NCI-H69 (cell line): Measurements from ENCODE around the gene TTC27.
"Not testable (repeated sequence)": the region's sequence is repeated elsewhere in the genome, so short reads cannot be mapped to it uniquely, and the experiment has no call there.

Experiments used
- DNase-seq: peaks from one replicate; lab custom pipeline; 2025; lab: John Stamatoyannopoulos, UW

Gene TTC27

DNA sequence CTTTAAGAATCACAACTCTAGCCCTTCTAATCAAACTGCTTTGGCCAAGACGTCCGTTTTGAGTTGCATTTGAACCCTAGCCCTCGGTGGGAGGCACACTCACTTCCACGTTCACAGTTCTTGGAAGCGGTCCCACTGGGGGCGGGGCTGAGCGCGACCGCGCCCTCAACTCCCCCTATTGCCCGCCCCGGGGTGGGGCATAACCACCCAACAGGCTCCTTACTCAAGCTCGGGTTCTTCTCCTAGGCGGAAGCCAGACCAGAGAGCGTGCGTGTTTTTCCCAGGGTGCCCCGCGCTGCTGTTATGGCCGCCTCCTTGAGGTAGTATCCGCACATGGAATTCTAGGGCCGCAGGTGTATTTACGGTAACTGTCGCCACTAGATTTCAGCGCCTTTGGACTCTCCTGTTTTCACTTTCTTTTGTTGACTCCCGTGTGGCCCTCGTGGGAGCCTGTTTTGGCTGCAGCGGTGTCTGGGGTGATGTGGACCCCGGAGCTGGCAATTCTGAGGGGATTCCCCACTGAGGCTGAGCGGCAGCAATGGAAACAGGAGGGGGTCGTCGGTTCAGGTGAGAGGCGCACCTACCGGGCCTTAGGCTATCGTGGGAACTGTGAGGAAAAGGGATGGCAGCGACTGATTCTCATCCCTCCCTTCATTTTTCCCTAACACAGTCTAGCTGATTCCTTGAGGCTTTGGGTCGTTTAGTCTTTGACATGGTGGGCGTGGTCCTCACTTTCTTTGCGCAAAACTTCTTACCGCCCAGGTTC is at the start of gene TTC27:
Gene TTC27, plus strand, starts transcription at position 237 of the 766 bp plus-strand sequence. Its CDS starts 243 bp downstream, at position 480.
- DNase-seq: peak; percentile 95

DNA sequence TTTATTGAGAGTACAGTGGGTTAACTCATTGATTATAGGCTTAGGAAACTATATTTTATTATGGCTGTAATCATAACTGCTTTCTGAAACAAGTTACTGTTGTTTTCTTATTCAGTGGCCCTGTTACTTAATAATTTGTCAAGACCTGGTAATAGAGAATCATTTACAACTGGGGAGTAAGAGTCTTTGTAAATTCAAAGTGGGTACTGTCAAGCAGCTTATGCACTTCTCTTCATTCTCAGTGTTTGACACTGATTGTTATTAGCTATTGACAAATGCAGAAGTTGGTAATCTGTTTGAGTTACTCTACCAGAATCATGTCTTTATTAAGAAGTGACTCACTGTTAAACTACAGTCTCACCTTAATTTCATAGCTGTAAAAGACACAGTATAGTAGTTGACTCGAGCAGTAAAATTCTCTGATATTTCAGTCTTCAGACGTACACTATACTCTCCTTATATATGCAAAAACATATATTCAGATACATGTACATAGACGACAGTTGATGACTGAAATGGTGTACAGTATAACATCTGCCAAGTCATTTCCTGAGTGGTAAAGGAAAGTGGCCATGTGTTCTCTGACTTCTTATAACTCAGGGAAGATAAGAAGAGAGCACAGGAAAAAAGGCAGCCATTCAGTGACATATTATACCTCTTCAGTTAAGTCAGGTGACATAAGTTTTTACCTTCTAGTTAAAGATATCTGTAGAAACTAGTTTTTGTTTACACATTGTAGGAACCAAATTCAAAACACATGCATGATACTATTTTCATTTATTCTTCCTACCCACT is 36.0 kb upstream of the TTC27 start:
- DNase-seq: no peak

DNA sequence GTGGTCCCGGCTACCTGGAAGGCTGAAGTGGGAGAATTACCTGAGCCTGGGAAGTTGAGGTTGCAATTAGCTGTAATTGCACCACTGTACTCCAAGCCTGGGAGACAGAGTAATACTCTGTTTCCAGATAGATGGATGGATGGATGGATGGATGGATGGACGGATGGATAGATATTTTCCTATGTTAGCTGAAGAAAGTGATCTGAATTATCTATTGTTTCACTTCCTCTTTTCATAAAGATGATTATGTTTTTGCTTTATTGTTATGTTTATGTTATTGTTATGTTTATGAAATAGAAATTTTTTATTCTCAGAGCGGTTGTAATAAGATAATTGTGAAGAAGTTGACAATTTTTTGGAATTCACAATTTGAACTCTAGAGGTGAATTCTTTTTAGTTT is 33.3 kb upstream of the TTC27 start:
- no peak for DNase-seq

DNA sequence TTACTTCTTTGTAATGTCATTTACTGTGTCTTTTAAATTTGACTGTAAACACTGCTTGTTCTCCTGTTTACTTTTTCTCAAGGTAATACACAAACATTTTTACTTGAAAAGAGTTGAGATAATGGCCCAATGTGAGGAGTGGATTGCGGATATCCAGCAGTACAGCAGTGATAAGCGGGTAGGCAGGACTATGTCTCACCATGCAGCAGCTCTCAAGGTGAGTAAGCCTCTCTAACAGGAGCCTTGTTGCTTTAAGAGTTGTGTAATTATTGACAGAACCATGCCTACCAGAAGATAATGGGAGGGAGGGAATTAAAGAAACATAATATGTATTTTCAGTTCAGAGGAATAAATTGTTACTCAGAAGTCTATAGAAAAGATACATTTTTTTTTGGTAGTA is 16.5 kb upstream of the TTC27 start:
- DNase-seq: no peak

DNA sequence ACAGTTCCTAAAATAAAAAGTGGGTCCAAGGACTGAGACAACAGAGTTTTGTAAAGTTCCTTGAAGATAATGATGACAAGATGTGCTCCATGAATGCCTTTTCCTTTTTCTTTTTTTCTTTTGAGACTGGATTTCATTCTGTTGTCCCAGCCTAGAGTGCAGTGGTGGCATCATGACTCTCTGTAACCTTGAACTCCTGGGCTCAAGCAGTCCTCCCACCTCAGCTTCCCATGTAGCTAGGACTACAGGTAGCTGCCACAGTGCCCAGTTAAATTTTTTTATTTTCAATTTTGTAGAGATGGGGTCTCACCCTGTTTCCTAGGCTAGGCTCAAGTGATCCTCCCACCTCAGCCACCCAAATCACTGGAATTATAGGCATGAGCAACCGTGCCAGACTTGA is 16.1 kb upstream of the TTC27 start:
- DNase-seq: no peak

DNA sequence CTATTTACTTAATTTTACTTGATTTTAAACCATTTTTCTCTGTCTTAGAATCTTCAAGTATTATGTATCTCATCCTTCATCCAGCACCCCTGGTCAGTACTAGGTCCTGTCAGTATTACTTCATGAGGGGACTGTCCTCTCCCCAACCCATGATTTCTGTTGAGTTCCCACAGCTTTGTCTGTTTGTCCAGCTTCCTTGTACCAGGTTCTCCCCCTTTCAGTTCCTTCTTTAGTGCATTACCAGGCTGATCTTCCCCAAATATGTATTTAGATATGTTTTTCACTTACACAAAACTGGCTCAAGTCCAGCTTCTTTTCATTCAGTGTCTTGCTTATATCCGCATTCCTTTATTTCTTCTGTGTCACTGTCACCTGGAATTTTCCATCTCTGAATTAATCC is 13.8 kb upstream of the TTC27 start:
- DNase-seq: no peak

DNA sequence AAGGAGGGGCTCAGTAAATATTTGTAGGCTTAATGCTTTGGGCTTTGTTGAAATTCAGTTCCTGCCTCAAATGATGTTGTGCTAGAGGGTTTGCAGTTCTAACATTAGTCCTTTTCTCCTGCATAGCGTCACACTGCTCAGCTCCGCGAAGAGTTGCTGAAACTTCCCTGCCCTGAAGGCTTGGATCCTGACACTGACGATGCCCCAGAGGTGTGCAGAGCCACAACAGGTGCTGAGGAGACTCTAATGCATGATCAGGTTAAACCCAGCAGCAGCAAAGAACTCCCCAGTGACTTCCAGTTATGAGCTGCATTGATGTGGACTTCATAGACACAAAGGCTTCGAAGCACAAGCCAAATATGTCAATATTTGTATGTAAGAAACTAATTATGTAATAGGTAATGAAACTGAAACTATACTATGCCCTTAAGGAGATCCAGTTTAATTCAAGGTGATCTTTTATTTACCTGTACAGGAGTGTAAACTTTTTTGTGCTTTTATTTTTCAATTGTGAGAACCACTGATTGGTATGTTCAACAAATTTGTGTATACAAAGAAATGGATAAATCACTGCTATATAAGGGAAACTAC is 10.2 kb upstream of the TTC27 start:
- peak; percentile 45 for DNase-seq

DNA sequence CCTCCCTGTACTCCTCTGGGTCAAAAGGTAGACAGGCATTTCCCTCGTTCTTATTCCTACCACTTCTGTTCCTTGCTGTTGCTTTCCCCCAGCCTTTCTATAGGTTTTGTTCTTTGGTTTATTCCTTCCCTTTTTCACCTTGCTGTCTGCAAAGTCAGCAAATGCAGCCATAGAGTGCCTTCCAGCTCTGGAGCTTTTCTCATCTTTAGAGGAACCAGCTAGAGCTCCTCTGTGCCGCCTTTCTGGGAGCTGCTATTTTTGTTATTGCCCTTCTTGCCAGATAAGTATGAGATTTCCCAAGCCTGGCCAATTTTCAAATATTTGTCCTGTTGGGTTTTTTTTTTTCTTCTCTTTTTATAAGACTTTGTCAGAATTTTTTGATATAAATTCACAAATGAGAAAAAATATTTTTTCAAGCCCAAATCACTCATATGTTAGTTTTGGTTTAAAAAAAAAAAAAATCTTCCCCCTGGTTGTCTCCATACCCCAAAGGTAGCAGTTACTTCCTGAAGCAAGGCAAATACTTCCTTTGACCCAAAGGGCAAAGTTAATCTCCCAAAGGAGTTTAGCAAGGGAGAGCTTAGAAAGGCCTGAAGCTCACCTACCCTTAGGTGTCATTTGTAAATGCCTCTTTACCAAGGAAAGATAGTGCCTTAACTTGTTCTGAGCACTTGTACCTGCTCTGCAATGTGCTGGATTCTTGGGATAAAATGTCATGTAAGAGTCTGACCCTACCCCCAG is 5.1 kb upstream of the TTC27 start:
- no peak for DNase-seq

DNA sequence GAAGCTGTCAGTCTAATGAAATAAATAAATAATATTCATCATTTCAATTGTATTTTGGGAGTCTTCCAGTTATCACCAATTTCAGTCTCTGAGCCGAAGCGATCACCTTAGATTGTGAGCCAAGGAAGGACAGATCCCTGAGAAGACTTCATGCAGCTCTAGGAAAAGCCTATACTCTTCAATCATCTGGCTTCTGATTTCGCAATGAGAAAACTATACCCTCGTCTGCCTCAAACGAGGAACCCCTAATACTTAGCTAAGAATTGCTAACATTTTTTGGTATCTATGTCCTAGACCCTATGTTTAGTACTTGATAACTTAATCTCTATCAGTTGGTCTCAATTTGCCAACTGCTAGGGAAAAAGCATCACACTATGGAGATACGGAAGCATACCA is 4.5 kb upstream of the TTC27 start:
- DNase-seq: no peak

DNA sequence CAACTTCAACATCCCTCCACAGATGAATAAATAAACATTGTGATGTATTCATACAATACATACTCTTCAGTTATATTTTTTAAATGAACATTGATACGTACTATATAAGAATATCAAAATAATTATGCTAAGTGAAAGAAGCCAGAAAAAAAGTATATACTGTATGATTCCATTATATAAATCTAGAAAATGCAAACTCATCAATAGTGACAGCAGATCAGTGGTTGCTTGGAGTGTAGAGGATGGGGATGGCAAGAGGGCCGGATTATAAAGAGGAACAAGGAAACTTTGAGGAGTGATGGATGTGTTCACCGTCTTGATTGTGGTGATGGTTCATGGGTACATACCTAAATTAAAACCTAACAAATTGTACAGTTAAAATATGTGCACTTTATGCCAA is 3.0 kb upstream of the TTC27 start:
- DNase-seq: no peak

DNA sequence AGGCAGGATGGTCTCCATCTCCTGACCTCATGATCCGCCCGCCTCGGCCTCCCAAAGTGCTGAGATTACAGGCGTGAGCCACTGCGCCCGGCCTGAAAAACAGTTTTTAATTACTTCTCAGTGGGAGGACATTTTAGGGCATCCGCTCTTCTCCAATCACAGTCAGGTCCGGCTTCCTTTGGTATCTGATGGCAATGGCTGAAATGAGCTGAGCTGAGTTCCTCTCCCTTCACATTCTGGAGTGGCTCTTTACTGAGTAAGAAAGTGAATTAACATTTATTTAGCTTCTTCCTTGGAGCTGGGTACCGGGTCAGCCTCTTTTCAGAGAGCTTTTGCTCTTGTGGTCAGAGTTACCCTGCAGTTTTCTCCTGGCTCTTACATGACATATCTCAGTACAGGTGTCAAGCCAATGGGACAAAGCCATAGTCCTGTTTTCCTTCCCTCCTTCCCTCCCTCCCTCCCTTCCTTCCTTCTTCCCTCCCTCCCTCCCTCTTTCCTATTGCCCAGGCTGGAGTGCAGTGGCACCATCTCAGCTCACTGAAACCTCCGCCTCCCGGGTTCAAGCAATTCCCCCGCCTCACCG is 1.1 kb upstream of the TTC27 start:
- DNase-seq: peak; percentile 10

DNA sequence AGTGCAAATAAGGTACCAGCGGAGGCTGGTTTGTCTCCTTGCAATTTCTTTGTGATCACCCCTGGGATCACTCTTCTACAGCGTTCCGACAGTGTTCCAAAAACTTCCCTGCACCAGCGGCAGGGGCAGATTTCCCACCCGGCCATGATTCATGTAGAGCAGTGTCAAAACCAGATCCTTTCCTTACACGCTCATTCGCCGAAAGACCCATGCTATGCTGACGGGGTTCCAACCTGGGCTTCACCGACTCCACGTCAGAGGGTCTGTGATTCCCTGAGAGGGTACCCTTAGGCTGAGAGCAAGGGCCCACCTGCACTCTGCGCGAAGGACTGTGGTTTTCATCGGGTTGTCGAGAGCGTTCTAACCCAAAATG is 423 bp upstream of the TTC27 start:
- peak; percentile 70 for DNase-seq

DNA sequence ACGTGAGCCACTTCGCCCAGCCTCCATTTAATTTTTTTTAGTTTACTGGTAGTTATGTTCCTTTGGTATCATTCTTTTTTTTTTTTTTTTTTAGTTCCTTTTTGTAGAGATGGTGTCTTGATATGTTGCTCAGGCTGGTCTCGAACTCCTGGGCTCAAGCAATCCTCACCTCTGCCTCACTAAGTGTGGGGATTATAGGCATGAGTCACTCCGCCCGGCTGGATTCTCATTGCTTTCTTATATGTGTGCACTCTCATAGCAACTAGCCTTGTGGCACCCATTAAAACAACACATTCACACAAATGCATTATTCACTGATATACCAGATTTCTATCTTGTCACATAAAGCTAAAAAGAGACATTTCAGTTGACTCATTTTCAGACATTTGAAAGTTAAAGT is 4.2 kb downstream of the TTC27 start:
- no peak for DNase-seq

DNA sequence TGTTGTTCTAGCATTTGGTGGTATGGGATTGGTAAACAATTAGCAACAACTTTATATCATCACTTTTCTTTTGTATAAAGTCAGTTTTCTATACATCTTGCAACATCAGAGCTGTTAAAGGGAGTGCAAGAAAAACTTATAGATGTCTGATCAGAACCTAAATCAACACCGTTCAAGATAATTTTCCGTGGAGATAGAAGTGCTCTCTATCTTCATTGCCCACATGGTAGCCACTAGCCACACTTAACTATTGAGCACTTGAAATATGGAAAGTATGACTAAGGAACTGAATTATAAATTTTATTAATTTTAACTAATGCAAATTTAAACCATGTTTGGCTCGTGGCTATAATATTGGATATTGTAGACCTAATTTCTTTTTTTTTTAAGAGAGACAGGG is 5.2 kb downstream of the TTC27 start:
- no peak for DNase-seq

DNA sequence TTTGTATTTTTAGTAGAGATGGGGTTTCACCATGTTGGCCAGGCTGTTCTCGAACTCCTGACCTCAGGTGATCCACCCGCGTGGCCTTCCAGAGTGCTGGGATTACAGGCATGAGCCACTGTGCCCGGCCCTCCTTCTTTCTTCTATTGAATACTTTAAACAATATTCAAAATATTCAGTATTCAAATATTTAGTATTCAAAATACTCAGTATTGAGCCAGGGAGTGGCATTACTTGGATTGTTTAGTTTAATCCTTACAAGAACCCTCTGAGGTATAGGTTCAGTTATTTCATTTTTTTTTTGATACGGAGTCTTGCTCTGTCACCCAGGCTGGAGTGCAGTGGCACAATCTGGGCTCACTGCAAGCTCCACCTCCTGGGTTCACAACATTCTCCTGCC is 10.7 kb downstream of the TTC27 start:
- not testable (repeated sequence) for DNase-seq

DNA sequence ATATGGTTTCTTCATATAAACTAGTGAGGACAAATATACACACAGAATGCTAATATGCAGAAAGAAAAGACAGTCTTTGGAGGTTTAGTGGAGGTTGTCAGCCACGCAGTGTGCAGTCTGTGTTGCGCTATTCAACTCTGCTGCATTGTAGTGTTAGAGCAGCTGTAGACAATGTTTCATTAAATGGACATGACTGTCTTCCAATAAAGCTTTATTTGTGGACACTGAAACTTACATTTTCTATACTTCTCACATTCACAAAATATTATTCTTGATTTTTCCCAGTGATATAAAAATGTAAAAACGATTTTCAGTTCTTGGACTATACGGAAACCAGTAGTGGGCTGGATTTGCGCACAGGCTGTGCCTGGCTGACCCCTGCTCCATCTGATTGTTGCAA is 13.3 kb downstream of the TTC27 start:
- no peak for DNase-seq

DNA sequence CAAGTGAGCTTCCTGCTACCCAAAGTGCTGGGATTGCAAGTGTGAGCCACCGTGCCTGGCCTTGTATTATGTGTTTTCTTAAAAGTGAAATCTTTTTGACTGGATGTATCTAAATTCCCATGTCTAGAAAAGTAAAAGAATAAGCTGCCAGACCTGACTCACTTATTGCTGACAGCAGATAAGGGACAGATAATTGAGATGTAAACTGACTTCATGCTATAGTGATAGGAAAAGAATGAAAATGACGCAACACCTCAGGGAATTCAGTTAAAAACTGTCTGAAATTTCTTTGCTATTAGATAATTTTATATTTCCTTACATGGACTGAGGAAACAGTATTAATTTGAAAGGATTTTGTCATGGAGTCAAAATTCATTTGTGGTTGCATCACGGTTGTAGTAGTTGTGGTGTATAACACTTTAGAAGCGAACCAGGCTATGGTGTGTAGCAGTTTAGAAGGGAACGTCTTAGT is 19.4 kb downstream of the TTC27 start:
- DNase-seq: no peak

DNA sequence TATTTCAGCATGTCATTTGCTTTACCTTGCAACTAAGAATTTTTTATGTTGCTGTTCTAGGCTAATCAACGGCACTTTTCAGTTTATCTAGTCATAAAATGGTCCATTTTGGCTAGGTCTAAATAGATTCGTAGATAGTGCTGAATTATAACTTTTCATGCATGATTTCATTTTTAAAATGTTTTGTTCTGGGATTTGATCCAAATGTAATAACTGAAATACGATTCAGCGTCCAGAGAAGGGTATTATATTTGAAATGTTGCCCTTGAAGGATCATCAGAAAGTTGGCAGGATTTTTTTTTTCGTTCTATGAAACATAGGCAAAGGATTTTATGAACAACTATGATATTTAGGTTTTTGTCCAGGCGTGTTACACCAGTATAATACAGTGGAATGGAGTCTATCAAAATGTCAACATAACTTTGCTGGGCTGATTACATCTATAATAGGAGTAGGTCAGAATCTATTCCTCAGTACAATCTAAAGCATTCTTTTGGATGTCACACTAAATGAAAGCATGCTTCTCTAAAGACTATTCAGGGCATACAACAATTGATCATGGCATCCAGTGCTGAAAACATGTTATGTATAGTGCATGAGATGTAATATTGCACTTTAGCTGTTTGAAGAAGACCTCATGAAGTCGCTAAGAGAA is 24.8 kb downstream of the TTC27 start:
- peak; percentile 28 for DNase-seq

DNA sequence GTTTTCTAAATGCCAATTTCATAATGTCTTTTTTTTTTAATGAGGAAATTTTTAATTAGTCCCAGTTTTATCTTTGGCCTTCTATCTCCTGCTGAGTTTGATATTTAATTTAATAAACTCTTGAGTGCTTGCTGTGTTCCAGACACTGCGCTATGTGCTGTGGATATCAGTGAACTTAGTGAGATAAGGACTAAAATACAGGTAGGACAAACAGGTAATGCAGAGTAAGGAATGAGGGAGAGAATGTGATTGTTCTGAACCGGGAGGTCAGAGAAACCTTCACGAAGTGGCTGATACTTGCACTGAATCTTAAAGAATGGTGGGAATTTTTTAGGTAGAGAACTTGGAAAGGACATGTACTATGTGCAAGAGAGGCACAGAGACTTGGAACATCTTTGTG is 28.2 kb downstream of the TTC27 start:
- DNase-seq: no peak

DNA sequence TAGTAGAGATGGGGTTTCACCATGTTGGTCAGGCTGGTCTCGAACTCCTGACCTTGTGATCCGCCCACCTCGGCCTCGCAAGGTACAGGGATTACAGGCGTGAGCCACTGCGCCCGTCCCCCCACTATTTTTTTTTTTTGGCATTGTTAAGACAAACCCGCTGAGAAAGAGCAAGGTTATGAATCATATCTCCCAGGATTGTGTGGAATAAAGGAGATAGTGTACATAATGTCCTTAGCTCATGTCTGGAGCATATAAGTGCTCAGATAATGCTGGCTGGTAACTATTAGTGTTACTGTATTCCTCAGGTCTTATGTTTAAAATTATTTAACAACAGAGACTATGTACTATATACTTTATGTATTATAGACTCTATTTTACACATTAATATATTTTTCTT is 36.0 kb downstream of the TTC27 start:
- no peak for DNase-seq

DNA sequence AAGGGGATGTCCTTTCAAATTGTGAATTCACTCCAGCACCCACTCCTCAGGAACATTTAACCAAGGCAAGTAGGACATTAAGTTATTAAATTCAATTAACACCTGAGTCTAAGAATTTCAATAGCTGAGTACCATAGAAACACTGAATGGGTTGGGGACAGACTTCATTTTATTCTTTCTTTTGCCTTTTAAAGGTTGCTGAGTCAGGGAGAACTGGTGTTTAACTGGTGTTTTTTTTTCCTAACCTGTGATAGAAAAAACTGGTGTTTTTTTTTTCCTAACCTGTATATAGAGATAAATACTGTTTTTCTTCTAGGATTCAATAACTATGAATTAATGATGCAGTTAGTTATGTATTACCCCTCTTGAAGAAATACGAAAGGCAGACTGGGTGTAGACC is 38.9 kb downstream of the TTC27 start:
- DNase-seq: no peak
